Head of caudate nucleus (tissue), 42 donors: ENCODE results near the gene TMEM107.

ENCODE experiments used
- DNase-seq, 42 donors: peaks; one replicate each; pipeline versions ENCODE4 v3.0.0 to v3.0.0-alpha.2; 2020 to 2021; ENCODE audit warnings: mixed read lengths in 7 of 42
- intact Hi-C: fragments of 100-400 bp; cut with DNase I; formaldehyde crosslinking; loops from one replicate; pipeline ENCODE4 v1.15.0; 2022

TMEM107 gene

GRCh38 chr17:8154608-8155155 lies 21.5 kb downstream of the TMEM107 start:
- no peak for DNase-seq
- intact Hi-C loops: loop anchor here (5.0 kb wide), 1 partner anchor 32 kb away; the partner anchor contains the start of gene HES7

- DNase-seq: peak; percentile 95 to 99 (median 97)
- intact Hi-C loops: no loop called here
Observed at GRCh38 chr17:8153957-8154607, 22.1 kb downstream of the TMEM107 start.

GRCh38 chr17:8153525-8153956 lies 22.6 kb downstream of the TMEM107 start:
- peak; percentile 63 to 96 (median 87) for DNase-seq
- intact Hi-C loops: no loop called here

- intact Hi-C loops: no loop called here
- peak in 1 of 42 donors; percentile 9 for DNase-seq
Observed at GRCh38 chr17:8153031-8153451, 23.1 kb downstream of the TMEM107 start.

- intact Hi-C loops: no loop called here
- DNase-seq: peak; percentile 93 to 99 (median 97)
Observed at GRCh38 chr17:8152112-8152775, 23.9 kb downstream of the TMEM107 start, which contains the start of gene PER1. Gene PER1, minus strand, starts transcription at chr17:8152404. Its CDS starts 1,698 bp downstream, at chr17:8150706.

- intact Hi-C loops: no loop called here
- peak; percentile 60 to 90 (median 76) for DNase-seq
Observed at GRCh38 chr17:8151641-8152111, 24.5 kb downstream of the TMEM107 start.

GRCh38 chr17:8151120-8151640 lies 25.0 kb downstream of the TMEM107 start:
- DNase-seq: peak; percentile 67 to 95 (median 90)
- intact Hi-C loops: no loop called here

GRCh38 chr17:8150194-8151119 lies 25.7 kb downstream of the TMEM107 start:
- intact Hi-C loops: no loop called here
- DNase-seq: no peak

GRCh38 chr17:8149419-8150193 lies 26.6 kb downstream of the TMEM107 start:
- intact Hi-C loops: no loop called here
- DNase-seq: no peak

GRCh38 chr17:8148560-8148959 lies 27.6 kb downstream of the TMEM107 start:
- no peak for DNase-seq
- intact Hi-C loops: no loop called here

GRCh38 chr17:8147805-8148404 lies 28.3 kb downstream of the TMEM107 start:
- DNase-seq: no peak
- intact Hi-C loops: no loop called here

- no peak for DNase-seq
- intact Hi-C loops: no loop called here
Observed at GRCh38 chr17:8147141-8147804, 28.9 kb downstream of the TMEM107 start.

GRCh38 chr17:8146381-8147140 lies 29.6 kb downstream of the TMEM107 start:
- intact Hi-C loops: no loop called here
- DNase-seq: no peak

- no peak for DNase-seq
- intact Hi-C loops: no loop called here
Observed at GRCh38 chr17:8145811-8146210, 30.4 kb downstream of the TMEM107 start.

- intact Hi-C loops: no loop called here
- no peak for DNase-seq
Observed at GRCh38 chr17:8144401-8145231, 31.6 kb downstream of the TMEM107 start.
